NK-92 (cell line): ENCODE measurements around the gene GKN2.
"Not testable (repeated sequence)": the region's sequence is repeated elsewhere in the genome, so short reads cannot be mapped to it uniquely, and the experiment has no call there.

Experiments
- DNase-seq: peaks from one replicate; lab custom pipeline; 2025; ENCODE audit not compliant: unreplicated experiment; lab: John Stamatoyannopoulos, UW

Gene GKN2

DNA sequence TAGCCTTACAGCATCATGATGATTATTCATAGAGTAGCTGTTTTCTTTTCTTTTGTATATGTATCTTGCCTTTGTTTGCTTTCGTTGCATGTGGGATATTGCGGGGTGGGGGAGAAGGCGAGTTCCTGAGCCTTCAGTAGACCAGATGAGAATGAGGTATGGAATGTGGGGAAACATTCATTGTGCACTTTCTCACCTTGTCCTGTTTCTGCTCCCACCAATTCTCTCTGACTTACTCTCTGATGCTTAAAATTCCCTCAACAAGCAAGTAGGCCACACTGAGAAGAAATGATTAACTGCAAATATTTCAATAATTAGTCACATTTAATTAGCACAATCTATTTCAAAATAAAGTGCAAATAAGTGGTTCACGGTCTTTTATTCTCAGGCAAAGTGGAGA lies 31.0 kb downstream of the GKN2 start:
- DNase-seq: no peak

- DNase-seq: no peak
These were observed 32.1 kb downstream of the GKN2 start for GRCh38 chr2:68920481-68921170.

- no peak for DNase-seq
These were observed 34.2 kb downstream of the GKN2 start for GRCh38 chr2:68918497-68918896.

DNA sequence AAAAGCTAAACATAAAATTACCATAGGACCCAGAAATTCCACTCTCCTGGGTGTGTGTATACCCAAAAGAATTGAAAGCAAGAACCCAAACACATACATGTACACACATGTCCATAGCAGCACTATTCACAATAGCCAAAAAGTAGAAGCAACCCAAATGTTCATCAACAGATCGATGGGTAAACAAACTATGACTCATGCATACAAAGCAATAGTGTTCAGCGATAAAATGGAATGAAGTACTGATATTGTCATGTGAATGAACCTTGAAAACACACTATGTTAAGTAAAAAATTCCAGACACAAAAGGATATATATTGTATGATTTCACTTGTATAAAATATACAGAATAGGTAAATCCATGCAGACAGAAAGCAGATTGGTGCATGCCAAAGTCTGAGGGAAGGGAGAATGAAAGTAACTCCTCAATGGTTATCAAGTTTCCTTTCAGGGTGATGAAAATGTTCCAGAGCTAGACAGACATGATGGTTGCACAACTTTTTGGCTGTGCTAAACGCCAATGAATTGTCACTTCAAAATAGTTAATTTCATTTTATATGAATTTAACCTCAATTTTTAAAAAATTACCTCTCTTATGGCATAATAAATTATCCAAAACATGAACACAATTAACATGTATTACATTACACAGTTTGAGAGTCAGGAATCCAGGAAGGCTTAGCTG lies 35.5 kb downstream of the GKN2 start:
- no peak for DNase-seq

DNA sequence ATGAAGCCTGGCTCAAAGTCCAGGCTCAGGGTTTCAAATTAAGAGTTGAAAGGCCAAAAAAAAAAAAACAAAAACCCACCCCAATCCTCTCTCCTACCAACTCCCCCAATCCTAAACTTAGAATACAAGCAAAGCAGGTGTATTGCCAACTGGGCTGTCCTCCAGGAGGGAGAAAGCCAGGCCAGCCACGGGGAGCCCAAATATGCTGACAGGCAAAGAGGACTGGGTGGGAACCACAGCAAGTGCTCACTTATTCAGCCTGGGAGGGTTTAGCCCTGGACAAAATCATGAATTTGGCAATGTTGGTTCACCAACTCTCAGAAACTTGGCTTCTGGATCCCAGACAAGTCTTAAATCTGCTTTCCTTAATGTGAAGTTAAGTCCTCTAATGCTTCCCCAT lies 36.5 kb downstream of the GKN2 start:
- no peak for DNase-seq

GRCh38 chr2:68915393-68915792 lies 37.3 kb downstream of the GKN2 start:
- no peak for DNase-seq

DNA sequence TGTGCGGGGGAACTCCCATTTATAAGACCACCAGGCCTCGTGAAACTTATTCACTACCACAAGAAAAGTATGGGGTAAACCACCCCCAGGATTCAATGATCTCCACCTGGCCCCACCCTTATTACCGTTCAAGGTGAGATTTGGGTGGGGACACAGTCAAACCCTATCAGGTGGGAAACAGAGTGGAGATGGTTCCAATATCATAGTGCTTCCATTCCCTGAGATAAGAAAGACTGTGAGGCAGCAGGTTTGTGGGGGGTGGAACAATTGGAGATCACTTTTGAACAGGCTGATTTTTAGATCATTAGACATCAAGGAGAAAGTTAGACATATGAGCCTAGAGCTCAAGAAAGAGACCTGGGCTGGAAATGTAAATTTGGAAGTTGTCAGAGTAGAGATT lies 39.3 kb downstream of the GKN2 start:
- DNase-seq: no peak

DNA sequence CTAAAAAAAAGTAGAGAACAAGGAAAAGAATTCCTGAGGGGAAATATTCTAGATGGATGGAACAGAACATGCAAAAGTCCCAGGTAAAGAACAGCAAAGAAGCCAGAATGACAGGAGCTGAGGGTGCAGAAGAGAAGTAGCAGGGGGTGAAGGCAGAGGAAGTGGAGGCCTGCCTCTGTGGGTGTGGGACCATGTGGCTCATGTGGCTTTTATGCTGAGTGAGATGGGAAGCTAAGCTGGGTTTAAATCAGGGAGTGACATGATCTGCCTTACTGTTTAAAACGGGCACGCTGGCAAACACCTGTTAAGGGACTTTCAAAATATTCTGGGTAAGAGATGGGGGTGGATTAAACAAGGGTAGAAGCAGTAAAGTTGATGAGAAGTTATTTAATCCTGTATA lies 40.0 kb downstream of the GKN2 start:
- no peak for DNase-seq

GRCh38 chr2:68912111-68912510 lies 40.6 kb downstream of the GKN2 start:
- no peak for DNase-seq

- DNase-seq: no peak
These were observed 41.0 kb downstream of the GKN2 start for GRCh38 chr2:68911709-68912108.

GRCh38 chr2:68911246-68911645 lies 41.4 kb downstream of the GKN2 start:
- no peak for DNase-seq

GRCh38 chr2:68909793-68910674 lies 42.7 kb downstream of the GKN2 start:
- no peak for DNase-seq

GRCh38 chr2:68908392-68908970 lies 44.2 kb downstream of the GKN2 start:
- peak; percentile 18 for DNase-seq

- DNase-seq: no peak
These were observed 44.8 kb downstream of the GKN2 start for GRCh38 chr2:68907920-68908253.

DNA sequence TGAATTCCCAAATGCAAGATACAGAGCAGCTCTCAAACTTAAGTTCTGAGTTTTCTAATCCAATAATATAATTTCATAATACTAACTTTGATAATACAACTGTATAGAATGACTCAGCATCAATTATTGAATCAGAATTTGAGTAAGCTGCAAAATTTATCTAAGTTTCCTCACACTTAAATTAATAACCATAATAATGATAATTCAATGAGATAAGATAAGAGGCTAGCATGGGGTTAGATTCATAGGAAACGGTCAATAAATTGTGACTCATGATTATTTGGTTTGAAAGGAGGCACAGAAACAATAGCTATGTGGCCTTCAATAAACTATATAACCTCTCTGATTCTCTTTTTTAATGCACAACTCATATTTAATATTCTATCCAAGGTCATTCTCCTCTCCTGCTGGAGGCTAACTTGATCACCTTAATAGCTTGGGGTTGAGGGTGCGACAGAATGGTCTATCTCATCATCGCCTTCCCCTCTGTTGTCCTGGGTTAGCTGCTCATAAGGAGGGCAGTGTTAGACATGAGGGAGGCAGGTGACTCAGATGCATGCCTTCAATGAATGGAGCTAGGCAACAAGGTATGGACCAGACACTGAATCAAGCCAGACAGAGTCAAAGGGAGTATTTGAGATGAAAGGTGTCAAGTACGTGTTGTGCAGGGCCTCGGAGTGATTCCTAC lies 45.3 kb downstream of the GKN2 start:
- no peak for DNase-seq

DNA sequence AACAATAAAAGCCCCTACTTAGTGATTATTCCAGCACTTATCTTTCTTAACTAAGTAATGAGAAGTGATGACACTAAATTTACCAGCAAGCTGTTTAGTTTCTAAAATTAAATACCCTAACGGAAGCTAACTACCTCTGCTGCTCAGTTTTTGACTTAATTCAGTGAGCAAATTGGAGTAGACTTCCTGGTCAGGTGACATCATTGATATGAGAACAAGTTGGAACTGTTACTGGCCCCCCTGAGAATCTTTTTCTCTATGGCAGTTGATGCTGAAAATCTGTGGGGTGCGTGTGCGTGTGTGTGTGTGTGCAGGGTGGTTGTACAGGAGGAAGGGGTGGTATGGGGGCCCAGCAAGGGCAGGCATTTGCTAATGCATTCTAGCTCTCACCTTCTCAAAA lies 46.0 kb downstream of the GKN2 start:
- no peak for DNase-seq

DNA sequence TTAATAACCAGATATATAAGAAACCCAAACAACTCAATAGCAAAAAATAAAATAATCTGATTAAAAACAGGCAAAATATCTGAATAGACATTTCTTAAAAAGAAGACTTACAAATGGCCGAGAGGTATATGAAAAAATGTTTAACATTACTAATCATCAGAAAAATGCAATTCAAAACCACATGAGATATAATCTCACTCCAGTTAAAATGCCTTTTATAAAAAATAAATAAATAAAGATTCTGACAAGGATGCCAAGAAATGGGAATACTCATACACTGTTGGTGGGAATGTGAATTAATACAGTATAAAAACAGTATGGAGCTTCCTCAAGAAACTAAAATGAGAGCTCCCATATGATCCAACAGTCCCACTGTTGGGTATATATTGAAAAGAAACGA lies 47.6 kb downstream of the GKN2 start:
- no peak for DNase-seq

GRCh38 chr2:68901561-68901960 lies 51.1 kb downstream of the GKN2 start:
- DNase-seq: no peak

- DNase-seq: no peak
These were observed 51.5 kb downstream of the GKN2 start for GRCh38 chr2:68901199-68901514.

DNA sequence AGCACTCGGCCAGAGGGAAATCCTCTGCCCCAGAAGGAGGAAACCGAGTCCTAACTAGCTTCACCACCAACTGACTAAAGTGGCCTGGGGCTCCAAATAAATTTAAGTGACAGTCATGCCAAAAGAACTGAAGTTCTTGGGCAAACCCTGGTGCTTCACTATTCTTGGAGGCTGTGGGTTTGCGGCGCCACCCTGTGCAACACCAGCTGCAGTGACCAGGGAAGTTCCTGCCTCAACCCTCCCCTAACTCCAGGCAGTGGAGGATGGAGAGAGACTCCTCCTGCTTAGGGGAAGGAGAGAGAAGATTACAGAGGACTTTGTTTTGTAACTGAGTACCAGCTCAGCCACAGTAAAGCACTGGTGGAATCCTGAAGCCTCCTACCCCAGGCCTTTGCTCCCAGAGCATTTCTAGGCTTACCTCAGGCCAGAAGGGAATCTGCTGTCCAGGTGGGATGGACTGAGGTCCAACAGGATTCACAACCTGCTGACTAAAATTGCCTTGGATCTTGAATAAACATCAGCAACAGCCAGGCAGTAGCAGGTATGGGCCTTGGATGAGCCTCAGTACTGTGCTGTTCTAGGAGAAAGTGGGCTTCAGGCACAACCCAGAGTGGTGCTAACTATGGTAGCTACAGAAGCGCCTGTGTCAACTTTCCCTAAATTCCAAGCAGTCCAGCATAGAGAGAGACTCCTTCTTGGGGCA lies 52.0 kb downstream of the GKN2 start:
- no peak for DNase-seq

DNA sequence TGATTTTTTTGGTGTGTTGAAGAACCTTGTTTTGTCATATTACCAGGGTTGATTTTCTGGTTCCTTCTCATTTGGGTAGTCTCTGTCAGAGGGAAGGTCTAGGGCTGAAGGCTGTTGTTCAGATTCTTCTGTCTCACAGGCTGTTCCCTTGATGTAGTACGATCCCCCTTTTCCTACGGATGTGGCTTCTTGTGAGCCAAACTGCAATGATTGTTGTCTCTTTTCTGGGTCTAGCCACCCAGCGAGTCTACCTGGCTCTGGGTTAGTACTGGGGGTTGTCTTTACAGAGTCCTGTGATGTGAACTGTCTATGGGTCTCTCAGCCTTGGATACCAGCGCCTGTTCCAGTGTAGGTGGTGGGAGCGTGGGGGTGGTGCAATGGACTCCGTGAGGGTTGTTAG lies 56.7 kb downstream of the GKN2 start:
- DNase-seq: not testable (repeated sequence)
